SK-N-SH (cell line): Measurements from ENCODE around the gene ATP2B2. TPM values are rescaled to one million over a fixed set of nuclear protein-coding genes. Genes with fewer than 3 reads are reported as not detected.

ENCODE experiments used
- CTCF ChIA-PET: fragments of 300-600, 350-600 bp; formaldehyde crosslinking; extraction: SDS; loops from one replicate; lab custom pipeline; 2021; lab: Yijun Ruan, JAX
- POLR2A ChIA-PET: fragments of 350-600 bp; sonication (Branson Sonifier 250); formaldehyde crosslinking; extraction: SDS; loops from one replicate; lab custom pipeline; 2020; ENCODE audit warnings: antibody characterized with exemption, inconsistent platforms; lab: Yijun Ruan, JAX
- DNase-seq: peaks from one replicate; pipeline ENCODE4 v3.0.0; 2012
- H2AFZ ChIP-seq: fragments of 200-600 bp; sonication (generic); 2 replicates; pipeline ENCODE4 v1.8.1; 2016; ENCODE audit warnings: antibody characterized with exemption, mild to moderate bottlenecking, low read depth
- H3F3A ChIP-seq: fragments of 200-600 bp; sonication (generic); replicated peaks from 2 replicates; pipeline ENCODE3; 2016; ENCODE audit warnings: antibody characterized with exemption, mild to moderate bottlenecking; ENCODE audit not compliant: insufficient read depth
- H3K27ac ChIP-seq, 2 experiments: fragments of 200-500 bp in 1 of 2; fragments of 200-600 bp in 1 of 2; sonication (Bioruptor generic) in 1 of 2; sonication (generic), shearing (Covaris generic) in 1 of 2; 2 replicates each; pipeline versions ENCODE4 v1.5.1 to v1.6.1; 2014 to 2016; ENCODE audit warnings: low read depth in 2 of 2, inconsistent platforms in 1 of 2, low read length in 1 of 2, mild to moderate bottlenecking in 1 of 2, mixed read lengths in 1 of 2
- H3K27me3 ChIP-seq: fragments of 200-600 bp; sonication (generic), shearing (Covaris generic); 2 replicates; pipeline ENCODE4 v1.6.1; 2016; ENCODE audit warnings: mixed run types; ENCODE audit not compliant: insufficient read depth
- H3K36me3 ChIP-seq, 2 experiments: fragments of 200-500 bp in 1 of 2; fragments of 200-600 bp in 1 of 2; sonication (Bioruptor generic) in 1 of 2; sonication (generic) in 1 of 2; replicated peaks in 1 of 2; 2 replicates each; pipeline versions ENCODE3 to v1.5.1; 2014 to 2016; ENCODE audit warnings: low read length in 1 of 2, mild to moderate bottlenecking in 1 of 2; ENCODE audit not compliant: insufficient read depth in 2 of 2, control insufficient read depth in 1 of 2
- H3K4me1 ChIP-seq, 2 experiments: fragments of 200-500 bp in 1 of 2; fragments of 200-600 bp in 1 of 2; sonication (Bioruptor generic) in 1 of 2; sonication (generic), shearing (Covaris generic) in 1 of 2; 2 replicates each; pipeline versions ENCODE4 v1.5.1 to v1.6.1; 2014 to 2016; ENCODE audit warnings: low read depth in 1 of 2, low read length in 1 of 2, mixed run types in 1 of 2; ENCODE audit not compliant: insufficient read depth in 2 of 2, control insufficient read depth in 1 of 2
- H3K4me2 ChIP-seq: fragments of 200-600 bp; sonication (generic), shearing (Covaris generic); 2 replicates; pipeline ENCODE4 v1.6.1; 2017; ENCODE audit warnings: mixed run types
- H3K4me3 ChIP-seq, 2 experiments: fragments of 200-500 bp in 1 of 2; fragments of 200-600 bp in 1 of 2; sonication (Bioruptor generic) in 1 of 2; sonication (generic), shearing (Covaris generic) in 1 of 2; 2 replicates each; pipeline versions ENCODE4 v1.5.1 to v1.8.1; 2014 to 2016; ENCODE audit warnings: low read depth in 2 of 2, inconsistent platforms in 1 of 2, low read length in 1 of 2, mild to moderate bottlenecking in 1 of 2, mixed read lengths in 1 of 2, moderate library complexity in 1 of 2
- H3K79me2 ChIP-seq: fragments of 200-600 bp; sonication (generic); 2 replicates; pipeline ENCODE4 v1.8.1; 2017; ENCODE audit warnings: mild to moderate bottlenecking; ENCODE audit not compliant: insufficient read depth
- H3K9ac ChIP-seq: fragments of 200-600 bp; sonication (generic); 2 replicates; pipeline ENCODE4 v1.6.1; 2017; ENCODE audit warnings: mixed run types
- H3K9me2 ChIP-seq: fragments of 200-600 bp; sonication (generic); 2 replicates; pipeline ENCODE4 v1.6.1; 2017; ENCODE audit warnings: mixed run types
- H3K9me3 ChIP-seq: fragments of 200-600 bp; sonication (generic); 2 replicates; pipeline ENCODE4 v1.6.1; 2017; ENCODE audit warnings: mixed run types, mild to moderate bottlenecking, moderate library complexity
- H4K20me1 ChIP-seq: fragments of 200-600 bp; sonication (generic); 2 replicates; pipeline ENCODE4 v1.6.1; 2017; ENCODE audit warnings: mild to moderate bottlenecking, mixed run types; ENCODE audit not compliant: insufficient read depth
- ELF1 ChIP-seq: IDR thresholded peaks from 2 replicates; pipeline ENCODE4 v1.4.0; 2012
- EP300 ChIP-seq, 2 experiments: IDR thresholded peaks; 2 replicates each; pipeline versions ENCODE4 v1.4.0 to v1.6.1; 2012; ENCODE audit warnings: borderline replicate concordance in 1 of 2, low read depth in 1 of 2, low read length in 1 of 2
- EZH2phosphoT487 ChIP-seq: fragments of 200-600 bp; sonication (generic); IDR thresholded peaks from 2 replicates; pipeline ENCODE4 v1.6.1; 2017; ENCODE audit warnings: low read depth, mixed run types, mild to moderate bottlenecking, antibody characterized with exemption, moderate library complexity, borderline replicate concordance
- GABPA ChIP-seq: IDR thresholded peaks from 2 replicates; pipeline ENCODE4 v1.4.0; 2012; ENCODE audit warnings: low read depth, mild to moderate bottlenecking
- GATA2 ChIP-seq: sonication (generic); formaldehyde crosslinking; IDR thresholded peaks from 2 replicates; pipeline ENCODE4 v1.5.0; 2020; ENCODE audit warnings: mild to moderate bottlenecking, missing genetic modification reagents
- JUND ChIP-seq: IDR thresholded peaks from 2 replicates; pipeline ENCODE4 v1.4.0; 2012
- MAX ChIP-seq: IDR thresholded peaks from 2 replicates; pipeline ENCODE4 v1.4.0; 2012; ENCODE audit warnings: low read depth
- MXI1 ChIP-seq: IDR thresholded peaks from 2 replicates; pipeline ENCODE4 v1.6.1; 2012; ENCODE audit warnings: mild to moderate bottlenecking, low read depth, low read length, improper control_type of control experiment
- NFIC ChIP-seq: IDR thresholded peaks from 2 replicates; pipeline ENCODE4 v1.4.0; 2012; ENCODE audit warnings: borderline replicate concordance
- NRF1 ChIP-seq: IDR thresholded peaks from 2 replicates; pipeline ENCODE4 v1.6.1; 2012; ENCODE audit warnings: low read depth, mild to moderate bottlenecking, low read length
- PBX3 ChIP-seq: IDR thresholded peaks from 2 replicates; pipeline ENCODE4; 2012
- POLR2AphosphoS5 ChIP-seq: IDR thresholded peaks from 2 replicates; pipeline ENCODE4 v1.6.1; 2012; ENCODE audit warnings: low read depth, low read length
- RAD21 ChIP-seq: IDR thresholded peaks from 2 replicates; pipeline ENCODE4 v1.6.1; 2012; ENCODE audit warnings: mild to moderate bottlenecking, low read length
- RCOR1 ChIP-seq: fragments of 150-350 bp; IDR thresholded peaks from 2 replicates; pipeline ENCODE4 v1.6.1; 2017; ENCODE audit warnings: antibody characterized with exemption, low read length
- REST ChIP-seq: IDR thresholded peaks from 2 replicates; pipeline ENCODE4 v1.6.1; 2012; ENCODE audit warnings: mild to moderate bottlenecking, low read depth, low read length, moderate library complexity
- RXRA ChIP-seq: IDR thresholded peaks from 2 replicates; pipeline ENCODE4 v1.4.0; 2012; ENCODE audit warnings: low read depth, mild to moderate bottlenecking, borderline replicate concordance
- TAF1 ChIP-seq: IDR thresholded peaks from 2 replicates; pipeline ENCODE4 v1.6.1; 2012; ENCODE audit warnings: low read depth, mild to moderate bottlenecking, low read length, moderate library complexity, borderline replicate concordance
- TCF12 ChIP-seq: IDR thresholded peaks from 2 replicates; pipeline ENCODE4 v1.4.0; 2012
- USF2 ChIP-seq: fragments of 150-350 bp; IDR thresholded peaks from 2 replicates; pipeline ENCODE4 v1.6.1; 2017; ENCODE audit warnings: antibody characterized with exemption, low read length, low read depth, borderline replicate concordance
- WGBS: methylation state at CpG from one replicate; pipeline ENCODE4 v1.1.6; 2017; ENCODE audit warnings: low lambda C conversion rate; 5-methylcytosine and 5-hydroxymethylcytosine counted together
- polyA plus RNA-seq, 3 experiments: library from polyadenylated mRNA; depleted of rRNA; stranded (reverse); fragments of >200 nt; gene quantifications; 2 replicates each; pipeline ENCODE4 v1.2.3, GENCODE V29; 2012

ATP2B2 gene
- polyA plus RNA-seq, 1 of the 3 experiments (the other 2 are of a cell fraction): 0.15 TPM

- Histone ChIP-seq H3K4me2 (no peak overlapping the region), H3K9me3 (no peaks in the 10 kb centered on the region), H3K4me1 (peaks cover 1 to 10% of the 10 kb centered on the region in 2 experiments; a peak in 2 of 4 replicates), H3K27ac (no peak overlapping the region), H3K79me2 (peaks cover 42% of the 10 kb centered on the region), H3K27me3 (no peaks in the 10 kb centered on the region), H3K9me2 (no peaks in the 10 kb centered on the region), H3K9ac (no peak overlapping the region), H2AFZ (no peak overlapping the region), H4K20me1 (peaks cover 17% of the 10 kb centered on the region; the same call in 1 of the 2 replicates), H3K36me3 (peaks cover 26 to 44% of the 10 kb centered on the region in 2 experiments), H3K4me3 (no peak overlapping the region), H3F3A (peaks cover 4% of the 10 kb centered on the region)
- DNase-seq: no peak
- ChIA-PET CTCF (no interaction called here), POLR2A (no interaction called here)
- WGBS: 100% methylated on average over 1 of the region's 1 CpG
- TF ChIP-seq ELF1: no peak
- no peak for TF ChIP-seq TAF1
- TF ChIP-seq RAD21: no peak
- TF ChIP-seq POLR2AphosphoS5: no peak
- no peak for TF ChIP-seq PBX3
- TF ChIP-seq NRF1: no peak
- TF ChIP-seq MXI1: no peak
- TF ChIP-seq RXRA: no peak
- no peak for TF ChIP-seq GATA2 (CRISPR knock-in tag)
- no peak for TF ChIP-seq MAX
- TF ChIP-seq TCF12: no peak
- no peak for TF ChIP-seq REST
- TF ChIP-seq NFIC: no peak
Measured at GRCh38 chr3:10278501-10278900, 226.9 kb downstream of the ATP2B2 start.

GRCh38 chr3:10277115-10277625, 228.2 kb downstream of the ATP2B2 start:
- H3F3A ChIP-seq: peaks cover 4% of the 10 kb centered on the region
- H3K27me3 ChIP-seq: no peaks in the 10 kb centered on the region
- H2AFZ ChIP-seq: no peak overlapping the region
- 87% methylated on average over 3 of the region's 3 CpGs for WGBS
- H3K9me2 ChIP-seq: no peaks in the 10 kb centered on the region
- H3K4me1 ChIP-seq: peaks cover 4 to 6% of the 10 kb centered on the region in 2 experiments; a peak in 2 of 4 replicates
- H3K9ac ChIP-seq: no peak overlapping the region
- H3K4me3 ChIP-seq: no peak overlapping the region
- POLR2A ChIA-PET: no interaction called here
- CTCF ChIA-PET: interaction anchor here (3.0 kb wide), 1 partner anchor 14 kb away, joined by 14 read pairs; no protein-coding TSS in a partner anchor
- H4K20me1 ChIP-seq: peaks cover 23% of the 10 kb centered on the region
- TF ChIP-seq NRF1: no peak
- no peak for TF ChIP-seq GABPA
- TF ChIP-seq RCOR1: no peak
- no peak for TF ChIP-seq EZH2phosphoT487
- no peak for TF ChIP-seq USF2
- no peak for TF ChIP-seq MXI1
- TF ChIP-seq EP300 (IDR thresholded peaks at IDR 0.05; ENCODE audit: borderline replicate concordance in 1 of 2, low read depth in 1 of 2, low read length in 1 of 2): no peak
- TF ChIP-seq JUND: no peak
- TF ChIP-seq NFIC: no peak
- no peak for TF ChIP-seq GATA2 (CRISPR knock-in tag)
- DNase-seq: no peak
- peaks cover 23 to 41% of the 10 kb centered on the region in 2 experiments for H3K36me3 ChIP-seq
- no peak overlapping the region for H3K4me2 ChIP-seq
- no peak overlapping the region for H3K27ac ChIP-seq
- H3K79me2 ChIP-seq: peaks cover 55% of the 10 kb centered on the region
- H3K9me3 ChIP-seq: no peaks in the 10 kb centered on the region
